Suprapubic skin (tissue), 4 donors: ENCODE measurements around the gene CTNNBIP1. TPM values are rescaled to one million over a fixed set of nuclear protein-coding genes. Genes with fewer than 3 reads are reported as not detected.

Source experiments
- DNase-seq, 2 donors: peaks; one replicate each; pipeline ENCODE4 v3.0.0-alpha.2; 2019; ENCODE audit warnings: low spot score in 2 of 2
- H3K27ac ChIP-seq: fragments of 200-600 bp; sonication (generic); one replicate; pipeline ENCODE4 v1.5.1; 2019
- H3K27me3 ChIP-seq: fragments of 200-600 bp; sonication (generic); one replicate; pipeline ENCODE4 v1.5.1; 2019
- H3K36me3 ChIP-seq: fragments of 200-600 bp; sonication (generic); one replicate; pipeline ENCODE4 v1.5.1; 2019
- H3K4me1 ChIP-seq: fragments of 200-600 bp; sonication (generic); one replicate; pipeline ENCODE4 v1.5.1; 2019
- H3K4me3 ChIP-seq: fragments of 200-600 bp; sonication (generic); one replicate; pipeline ENCODE4 v1.5.1; 2019; ENCODE audit warnings: mild to moderate bottlenecking
- H3K9me3 ChIP-seq: fragments of 200-600 bp; sonication (generic); one replicate; pipeline ENCODE4 v1.5.1; 2019
- EP300 ChIP-seq: sonication (generic); formaldehyde crosslinking; IDR thresholded peaks from one replicate; pipeline ENCODE4 v1.6.1; 2017; ENCODE audit warnings: antibody characterized with exemption
- POLR2A ChIP-seq, 2 donors: fragments of 450-650 bp; IDR thresholded peaks; one replicate each; pipeline ENCODE4 v1.6.1; 2017; ENCODE audit warnings: antibody characterized with exemption in 2 of 2, mild to moderate bottlenecking in 2 of 2, moderate library complexity in 2 of 2
- POLR2AphosphoS5 ChIP-seq, 3 donors: sonication (generic); formaldehyde crosslinking; IDR thresholded peaks; one replicate each; pipeline ENCODE4 v1.6.1; 2017; ENCODE audit warnings: antibody characterized with exemption in 3 of 3
- WGBS: methylation state at CpG from one replicate; pipeline ENCODE4 v1.1.5; 2018; 5-methylcytosine and 5-hydroxymethylcytosine counted together
- total RNA-seq, 4 donors: library from RNA; depleted of rRNA; stranded (reverse); fragments of >200 nt; gene quantifications; one replicate each; pipeline ENCODE4 v1.1.0, GENCODE V29; 2016
- TF ChIP-seq, protein P1 (sequence below), 2 donors: fragments of 200-600 bp in 1 of 2; fragments of 450-650 bp in 1 of 2; sonication (generic) in 1 of 2; IDR thresholded peaks; one replicate each; pipeline ENCODE4 v1.5.1; 2016 to 2019; ENCODE audit warnings: antibody characterized with exemption in 2 of 2, mild to moderate bottlenecking in 1 of 2, moderate library complexity in 1 of 2

Gene CTNNBIP1
- total RNA-seq, 4 donors from 2014 or later: 197 to 538 (median 406) TPM

- no peaks in the 10 kb centered on the region for H3K9me3 ChIP-seq
- no peak for DNase-seq
- no peak for TF ChIP-seq POLR2AphosphoS5 (IDR thresholded peaks at IDR 0.05)
- H3K27ac ChIP-seq: peak overlapping the region; percentile 77
- WGBS: 54% methylated on average over 6 of the region's 6 CpGs
- H3K4me1 ChIP-seq: peaks cover 78% of the 10 kb centered on the region
- no peaks in the 10 kb centered on the region for H3K27me3 ChIP-seq
- H3K4me3 ChIP-seq: no peak overlapping the region
- H3K36me3 ChIP-seq: no peaks in the 10 kb centered on the region
Observed at GRCh38 chr1:9902060-9902452, 8.0 kb downstream of the CTNNBIP1 start.

- peak overlapping the region; percentile 77 for H3K27ac ChIP-seq
- H3K4me1 ChIP-seq: peaks cover 75% of the 10 kb centered on the region
- no peaks in the 10 kb centered on the region for H3K36me3 ChIP-seq
- H3K27me3 ChIP-seq: no peaks in the 10 kb centered on the region
- H3K4me3 ChIP-seq: no peak overlapping the region
- TF ChIP-seq EP300 (no peak), POLR2AphosphoS5 (IDR thresholded peaks at IDR 0.05) (no peak), POLR2A (IDR thresholded peaks at IDR 0.05) (no peak)
- TF ChIP-seq, protein P1, sequence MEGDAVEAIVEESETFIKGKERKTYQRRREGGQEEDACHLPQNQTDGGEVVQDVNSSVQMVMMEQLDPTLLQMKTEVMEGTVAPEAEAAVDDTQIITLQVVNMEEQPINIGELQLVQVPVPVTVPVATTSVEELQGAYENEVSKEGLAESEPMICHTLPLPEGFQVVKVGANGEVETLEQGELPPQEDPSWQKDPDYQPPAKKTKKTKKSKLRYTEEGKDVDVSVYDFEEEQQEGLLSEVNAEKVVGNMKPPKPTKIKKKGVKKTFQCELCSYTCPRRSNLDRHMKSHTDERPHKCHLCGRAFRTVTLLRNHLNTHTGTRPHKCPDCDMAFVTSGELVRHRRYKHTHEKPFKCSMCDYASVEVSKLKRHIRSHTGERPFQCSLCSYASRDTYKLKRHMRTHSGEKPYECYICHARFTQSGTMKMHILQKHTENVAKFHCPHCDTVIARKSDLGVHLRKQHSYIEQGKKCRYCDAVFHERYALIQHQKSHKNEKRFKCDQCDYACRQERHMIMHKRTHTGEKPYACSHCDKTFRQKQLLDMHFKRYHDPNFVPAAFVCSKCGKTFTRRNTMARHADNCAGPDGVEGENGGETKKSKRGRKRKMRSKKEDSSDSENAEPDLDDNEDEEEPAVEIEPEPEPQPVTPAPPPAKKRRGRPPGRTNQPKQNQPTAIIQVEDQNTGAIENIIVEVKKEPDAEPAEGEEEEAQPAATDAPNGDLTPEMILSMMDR (IDR thresholded peaks at IDR 0.05): no peak
- H3K9me3 ChIP-seq: no peaks in the 10 kb centered on the region
- no peak for DNase-seq
- 73% methylated on average over 9 of the region's 9 CpGs for WGBS
Observed at GRCh38 chr1:9901148-9902059, 8.7 kb downstream of the CTNNBIP1 start.

- no peak for TF ChIP-seq POLR2A (IDR thresholded peaks at IDR 0.05)
- TF ChIP-seq, protein P1 (IDR thresholded peaks at IDR 0.05): peak in 1 of 2 donors; percentile 11
- DNase-seq: no peak
- 61% methylated on average over 14 of the region's 18 CpGs for WGBS
- Histone ChIP-seq H3K27me3 (no peaks in the 10 kb centered on the region), H3K4me3 (no peak overlapping the region), H3K36me3 (no peaks in the 10 kb centered on the region), H3K9me3 (no peaks in the 10 kb centered on the region), H3K27ac (peak overlapping the region; percentile 77), H3K4me1 (peaks cover 67% of the 10 kb centered on the region)
Observed at GRCh38 chr1:9900142-9901043, 9.7 kb downstream of the CTNNBIP1 start.

- H3K27me3 ChIP-seq: no peaks in the 10 kb centered on the region
- peaks cover 75% of the 10 kb centered on the region for H3K4me1 ChIP-seq
- H3K4me3 ChIP-seq: peak overlapping the region; percentile 5
- peak overlapping the region; percentile 94 for H3K27ac ChIP-seq
- peaks cover 3% of the 10 kb centered on the region for H3K36me3 ChIP-seq
- DNase-seq: no peak
- no peaks in the 10 kb centered on the region for H3K9me3 ChIP-seq
- TF ChIP-seq POLR2A (IDR thresholded peaks at IDR 0.05) (no peak), POLR2AphosphoS5 (IDR thresholded peaks at IDR 0.05) (no peak), EP300 (no peak)
- TF ChIP-seq, protein P1 (IDR thresholded peaks at IDR 0.05): no peak
- 37% methylated on average over 3 of the region's 3 CpGs for WGBS
Observed at GRCh38 chr1:9894115-9894514, 16.0 kb downstream of the CTNNBIP1 start.

- H3K9me3 ChIP-seq: no peaks in the 10 kb centered on the region
- H3K4me1 ChIP-seq: peaks cover 80% of the 10 kb centered on the region
- no peaks in the 10 kb centered on the region for H3K27me3 ChIP-seq
- TF ChIP-seq, protein P1 (IDR thresholded peaks at IDR 0.05): no peak
- peak in 1 of 2 donors; percentile 34 for TF ChIP-seq POLR2A (IDR thresholded peaks at IDR 0.05)
- peak in 1 of 3 donors; percentile 45 for TF ChIP-seq POLR2AphosphoS5 (IDR thresholded peaks at IDR 0.05)
- TF ChIP-seq EP300: no peak
- no peak for DNase-seq
- H3K4me3 ChIP-seq: peak overlapping the region; percentile 5
- H3K36me3 ChIP-seq: peaks cover 3% of the 10 kb centered on the region
- H3K27ac ChIP-seq: peak overlapping the region; percentile 94
- 47% methylated on average over 13 of the region's 14 CpGs for WGBS
Observed at GRCh38 chr1:9892563-9893528, 17.2 kb downstream of the CTNNBIP1 start.
